AG04449 (cell line): Measurements from ENCODE around the gene MMP27.

Experiments
- CTCF ChIA-PET: fragments of 350-600 bp; formaldehyde crosslinking; extraction: SDS; loops from one replicate; lab custom pipeline; 2021; ENCODE audit warnings: antibody characterized with exemption; lab: Yijun Ruan, JAX
- POLR2A ChIA-PET: fragments of 400-600, 350-600 bp; formaldehyde crosslinking; extraction: SDS; loops from one replicate; lab custom pipeline; 2020; ENCODE audit warnings: antibody characterized with exemption, inconsistent platforms; lab: Yijun Ruan, JAX
- DNase-seq: peaks from one replicate; pipeline ENCODE4 v3.0.0-alpha.2; 2010; ENCODE audit warnings: low read depth, low spot score
- H3K4me3 ChIP-seq: 2 replicates; pipeline ENCODE4 v1.5.1; 2011; ENCODE audit warnings: low read depth, mild to moderate bottlenecking, control low read depth, low read length
- TF ChIP-seq, protein P1 (sequence below): IDR thresholded peaks from one replicate; pipeline ENCODE4 v1.5.1; 2011; ENCODE audit warnings: mild to moderate bottlenecking, moderate library complexity, low read length, control low read depth, inconsistent platforms; ENCODE audit not compliant: insufficient read depth; ENCODE audit errors: missing control alignments

Gene MMP27

DNA sequence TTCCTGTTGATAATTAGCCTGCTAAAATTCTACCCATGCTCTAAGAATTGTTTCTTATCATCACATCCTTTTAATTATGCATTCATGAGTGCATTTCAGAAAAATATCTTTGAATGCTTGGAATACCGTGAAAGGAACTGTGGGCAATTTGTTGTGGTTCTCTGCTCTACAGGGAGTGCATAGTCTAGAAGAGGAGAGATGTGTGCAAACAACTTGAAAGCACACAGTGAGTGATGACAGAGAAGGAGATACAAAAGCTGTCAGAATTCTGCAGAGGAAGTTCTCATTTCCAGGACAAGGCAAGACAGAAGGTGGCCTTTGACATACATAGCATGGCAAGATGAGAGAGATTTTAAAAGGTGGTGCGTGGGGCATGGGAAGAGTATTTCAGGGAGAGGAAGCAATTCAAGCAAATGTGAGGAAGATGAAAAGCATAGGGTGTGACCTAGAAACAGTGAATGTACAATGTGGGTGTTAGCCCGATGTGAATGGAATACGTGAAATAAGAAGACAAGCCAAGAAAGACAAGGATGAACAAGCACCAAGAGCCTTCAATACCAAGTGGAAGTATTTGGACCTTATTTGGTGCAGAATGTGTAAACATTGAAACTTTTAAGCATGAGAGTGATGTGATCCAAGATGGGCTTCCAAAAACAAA is 14.2 kb upstream of the MMP27 start:
- no peak overlapping the region for H3K4me3 ChIP-seq
- TF ChIP-seq, protein P1, sequence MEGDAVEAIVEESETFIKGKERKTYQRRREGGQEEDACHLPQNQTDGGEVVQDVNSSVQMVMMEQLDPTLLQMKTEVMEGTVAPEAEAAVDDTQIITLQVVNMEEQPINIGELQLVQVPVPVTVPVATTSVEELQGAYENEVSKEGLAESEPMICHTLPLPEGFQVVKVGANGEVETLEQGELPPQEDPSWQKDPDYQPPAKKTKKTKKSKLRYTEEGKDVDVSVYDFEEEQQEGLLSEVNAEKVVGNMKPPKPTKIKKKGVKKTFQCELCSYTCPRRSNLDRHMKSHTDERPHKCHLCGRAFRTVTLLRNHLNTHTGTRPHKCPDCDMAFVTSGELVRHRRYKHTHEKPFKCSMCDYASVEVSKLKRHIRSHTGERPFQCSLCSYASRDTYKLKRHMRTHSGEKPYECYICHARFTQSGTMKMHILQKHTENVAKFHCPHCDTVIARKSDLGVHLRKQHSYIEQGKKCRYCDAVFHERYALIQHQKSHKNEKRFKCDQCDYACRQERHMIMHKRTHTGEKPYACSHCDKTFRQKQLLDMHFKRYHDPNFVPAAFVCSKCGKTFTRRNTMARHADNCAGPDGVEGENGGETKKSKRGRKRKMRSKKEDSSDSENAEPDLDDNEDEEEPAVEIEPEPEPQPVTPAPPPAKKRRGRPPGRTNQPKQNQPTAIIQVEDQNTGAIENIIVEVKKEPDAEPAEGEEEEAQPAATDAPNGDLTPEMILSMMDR = no peak
- CTCF ChIA-PET = no interaction called here
- DNase-seq = no peak
- POLR2A ChIA-PET = no interaction called here

DNA sequence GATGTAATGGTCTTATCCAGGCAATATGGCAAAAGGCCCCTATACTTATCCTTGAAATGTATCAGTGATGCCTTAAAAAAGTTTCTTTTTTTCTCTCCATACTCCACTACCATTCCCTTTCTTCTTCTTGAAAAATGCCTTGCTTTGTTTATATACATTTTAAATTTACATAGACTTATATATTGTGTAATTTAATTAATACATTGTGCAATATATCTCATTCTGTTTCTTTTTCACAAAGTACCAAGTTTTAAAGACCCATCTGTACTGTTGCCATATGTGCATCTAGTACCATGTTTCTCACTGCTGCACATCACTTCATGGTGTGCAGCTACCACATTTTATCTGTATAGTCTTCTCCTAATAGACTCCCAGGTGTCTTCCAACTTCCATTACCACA is 11.7 kb upstream of the MMP27 start:
- ChIA-PET CTCF (interaction anchor here (1.6 kb wide), 1 partner anchor 11 kb away, joined by 3 read pairs; no protein-coding TSS in a partner anchor), POLR2A (no interaction called here)
- TF ChIP-seq, protein P1 = no peak
- H3K4me3 ChIP-seq = no peak overlapping the region
- DNase-seq = no peak

- H3K4me3 ChIP-seq = no peak overlapping the region
- no peak for DNase-seq
- TF ChIP-seq, protein P1 = no peak
- ChIA-PET CTCF (no interaction called here), POLR2A (no interaction called here)
These were observed 11.0 kb upstream of the MMP27 start for GRCh38 chr11:102716527-102716926.

DNA sequence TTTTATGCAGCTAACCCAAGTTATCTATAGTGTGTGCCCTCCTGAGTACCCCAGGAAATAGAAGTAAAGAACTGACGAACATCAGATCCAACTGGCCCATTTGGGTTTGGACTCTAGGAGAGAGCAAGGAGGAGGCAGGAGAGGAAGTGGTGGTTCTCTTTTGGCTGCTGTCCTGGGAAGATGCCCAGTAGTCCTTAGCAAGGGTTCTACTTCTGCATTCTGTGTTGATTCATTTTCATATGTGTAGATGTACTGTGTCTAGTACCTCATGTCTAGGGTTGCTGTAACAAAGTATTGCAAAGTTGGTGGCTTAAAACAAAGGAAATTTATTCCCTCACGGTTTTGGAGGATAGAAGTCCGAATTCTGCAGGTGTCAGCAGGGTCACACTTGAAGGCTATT is 6.6 kb upstream of the MMP27 start:
- no peak overlapping the region for H3K4me3 ChIP-seq
- DNase-seq = no peak
- ChIA-PET CTCF (no interaction called here), POLR2A (no interaction called here)
- TF ChIP-seq, protein P1 = no peak

DNA sequence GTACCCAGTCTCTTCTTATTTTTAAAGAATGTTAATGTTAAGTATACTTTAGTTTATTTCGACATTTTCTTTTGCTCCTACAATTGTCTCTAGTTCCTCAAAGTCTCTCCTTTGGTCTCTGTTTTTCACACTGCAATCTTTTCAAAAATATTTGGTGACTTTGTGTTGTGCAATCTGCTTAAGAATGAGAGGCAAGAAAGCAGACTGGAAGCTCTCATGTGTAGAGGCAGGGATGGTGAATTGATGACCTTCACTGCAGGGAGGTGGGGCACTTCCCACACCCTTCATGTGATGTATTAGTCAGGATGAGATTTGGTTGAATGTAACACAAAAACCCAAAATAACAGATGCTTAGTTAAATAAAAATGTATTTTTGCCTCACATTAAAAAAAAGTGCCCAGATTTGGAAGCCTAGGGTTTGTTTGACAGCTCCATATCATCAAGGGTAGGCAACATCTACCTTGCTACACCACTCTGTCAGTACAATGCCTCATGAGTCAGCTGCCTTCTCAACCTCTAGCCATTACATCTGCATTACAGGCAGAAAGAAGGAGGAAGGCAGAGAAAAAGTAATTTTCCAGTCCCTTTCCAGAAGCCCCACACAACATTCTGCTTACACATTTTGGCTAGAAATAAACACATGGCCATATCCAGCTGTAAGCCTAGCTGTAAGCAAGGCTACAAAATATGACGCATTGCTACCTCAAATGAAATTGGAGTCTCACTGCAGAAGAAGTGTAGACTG is 3.8 kb upstream of the MMP27 start:
- POLR2A ChIA-PET = no interaction called here
- DNase-seq = no peak
- CTCF ChIA-PET = interaction anchor here (0.9 to 2.1 kb wide), 4 partner anchors 43 to 421 kb away, joined by 3 to 7 read pairs (median 4); no protein-coding TSS in a partner anchor
- TF ChIP-seq, protein P1 = no peak
- no peak overlapping the region for H3K4me3 ChIP-seq

DNA sequence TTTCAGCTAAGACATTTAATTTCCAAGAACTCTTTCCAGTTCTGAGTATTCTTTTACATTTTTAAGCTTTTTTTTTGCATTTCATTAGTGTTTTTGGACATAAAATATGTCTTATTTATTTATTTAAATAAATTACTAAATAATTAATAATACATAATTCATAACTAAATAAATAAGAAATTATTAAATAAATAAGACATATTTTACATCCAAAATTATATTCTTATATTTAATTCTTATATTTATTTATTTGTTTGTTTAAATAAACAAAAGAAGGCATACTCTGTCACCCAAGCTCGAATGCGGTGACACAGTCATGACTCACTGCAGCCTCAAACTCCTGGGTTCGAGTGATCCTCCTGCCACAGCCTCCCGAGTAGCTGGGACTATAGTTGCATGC is 3.1 kb upstream of the MMP27 start:
- DNase-seq = no peak
- no peak overlapping the region for H3K4me3 ChIP-seq
- CTCF ChIA-PET = interaction anchor here (1.4 to 2.1 kb wide), 3 partner anchors 42 to 232 kb away, joined by 3 to 7 read pairs (median 4); no protein-coding TSS in a partner anchor
- TF ChIP-seq, protein P1 = no peak
- POLR2A ChIA-PET = no interaction called here
